ENCODE measurements around the gene WDR82. TPM values are rescaled to one million over a fixed set of nuclear protein-coding genes. Genes with fewer than 3 reads are reported as not detected.
A peak's percentile ranks its signal among the peaks of the same experiment; 100 is the strongest.

The WDR82 gene
- total RNA-seq, 4 donors from 2014 or later: 46.7 to 57.6 (median 52.5) TPM

- Histone ChIP-seq H3K27ac (no peak overlapping the region), H3K9me3 (no peaks in the 10 kb centered on the region), H3K36me3 (peaks cover 88% of the 10 kb centered on the region), H3K4me3 (no peak overlapping the region), H3K27me3 (no peaks in the 10 kb centered on the region), H3K4me1 (peaks cover 31% of the 10 kb centered on the region)
- TF ChIP-seq CTCF (IDR thresholded peaks at IDR 0.05) (no peak), POLR2A (IDR thresholded peaks at IDR 0.05) (no peak), POLR2AphosphoS5 (IDR thresholded peaks at IDR 0.05) (no peak), EP300 (IDR thresholded peaks at IDR 0.05) (no peak)
- DNase-seq (ENCODE audit: low spot score in 2 of 2): no peak
- WGBS: 83% methylated on average over 4 of the region's 4 CpGs
Measured at GRCh38 chr3:52256622-52257021, 21.8 kb downstream of the WDR82 start.

GRCh38 chr3:52256159-52256558, 22.3 kb downstream of the WDR82 start:
- Histone ChIP-seq H3K4me3 (no peak overlapping the region), H3K4me1 (peaks cover 36% of the 10 kb centered on the region), H3K36me3 (peaks cover 88% of the 10 kb centered on the region), H3K9me3 (no peaks in the 10 kb centered on the region), H3K27me3 (no peaks in the 10 kb centered on the region), H3K27ac (no peak overlapping the region)
- WGBS: 79% methylated on average over 3 of the region's 3 CpGs
- TF ChIP-seq POLR2AphosphoS5 (IDR thresholded peaks at IDR 0.05) (no peak), POLR2A (IDR thresholded peaks at IDR 0.05) (no peak), CTCF (IDR thresholded peaks at IDR 0.05) (no peak), EP300 (IDR thresholded peaks at IDR 0.05) (no peak)
- no peak for DNase-seq (ENCODE audit: low spot score in 2 of 2)

GRCh38 chr3:52254608-52255007, 23.8 kb downstream of the WDR82 start:
- H3K27ac ChIP-seq: peak overlapping the region; percentile 78
- H3K27me3 ChIP-seq: no peaks in the 10 kb centered on the region
- no peak overlapping the region for H3K4me3 ChIP-seq
- no peak for DNase-seq (ENCODE audit: low spot score in 2 of 2)
- WGBS: 77% methylated on average over 9 of the region's 9 CpGs
- no peak for TF ChIP-seq POLR2A (IDR thresholded peaks at IDR 0.05)
- no peak for TF ChIP-seq EP300 (IDR thresholded peaks at IDR 0.05)
- no peak for TF ChIP-seq CTCF (IDR thresholded peaks at IDR 0.05)
- no peak for TF ChIP-seq POLR2AphosphoS5 (IDR thresholded peaks at IDR 0.05)
- H3K36me3 ChIP-seq: peaks cover 86% of the 10 kb centered on the region
- peaks cover 36% of the 10 kb centered on the region for H3K4me1 ChIP-seq
- H3K9me3 ChIP-seq: no peaks in the 10 kb centered on the region

GRCh38 chr3:52253314-52254304, 24.8 kb downstream of the WDR82 start:
- Histone ChIP-seq H3K9me3 (no peaks in the 10 kb centered on the region), H3K4me1 (peaks cover 38% of the 10 kb centered on the region), H3K27ac (peak overlapping the region; percentile 78), H3K27me3 (no peaks in the 10 kb centered on the region), H3K36me3 (peaks cover 86% of the 10 kb centered on the region), H3K4me3 (no peak overlapping the region)
- TF ChIP-seq EP300 (IDR thresholded peaks at IDR 0.05) (no peak), CTCF (IDR thresholded peaks at IDR 0.05) (no peak), POLR2A (IDR thresholded peaks at IDR 0.05) (no peak), POLR2AphosphoS5 (IDR thresholded peaks at IDR 0.05) (no peak)
- peak in 1 of 2 donors; percentile 76 for DNase-seq (ENCODE audit: low spot score in 2 of 2)
- WGBS: 54% methylated on average over 12 of the region's 12 CpGs

GRCh38 chr3:52250122-52250521, 28.3 kb downstream of the WDR82 start:
- TF ChIP-seq POLR2A (IDR thresholded peaks at IDR 0.05): no peak
- no peak for TF ChIP-seq EP300 (IDR thresholded peaks at IDR 0.05)
- no peak for TF ChIP-seq POLR2AphosphoS5 (IDR thresholded peaks at IDR 0.05)
- TF ChIP-seq CTCF (IDR thresholded peaks at IDR 0.05): no peak
- Histone ChIP-seq H3K27ac (no peak overlapping the region), H3K4me3 (no peak overlapping the region), H3K4me1 (peaks cover 57% of the 10 kb centered on the region), H3K27me3 (no peaks in the 10 kb centered on the region), H3K36me3 (peaks cover 61% of the 10 kb centered on the region), H3K9me3 (no peaks in the 10 kb centered on the region)
- 100% methylated on average over 1 of the region's 1 CpG for whole genome bisulfite sequencing
- DNase-seq (ENCODE audit: low spot score in 2 of 2): no peak
